H54 (cell line): ENCODE data around the gene PRKCZ.
"Not testable (repeated sequence)": the region's sequence is repeated elsewhere in the genome, so short reads cannot be mapped to it uniquely, and the experiment has no call there.

Experiments used
- DNase-seq: peaks from one replicate; pipeline ENCODE4 v3.0.0; 2011; ENCODE audit warnings: low spot score, mixed read lengths; ENCODE audit not compliant: insufficient read length
- FAIRE-seq: peaks from 3 replicates; lab custom pipeline; 2011; peaks lifted over from hg19 to GRCh38; lab: Jason Lieb, UNC
- POLR2A ChIP-seq: IDR thresholded peaks from 2 replicates; pipeline ENCODE4 v1.6.1; 2011; ENCODE audit warnings: low read depth, mild to moderate bottlenecking, low read length

PRKCZ gene

DNA sequence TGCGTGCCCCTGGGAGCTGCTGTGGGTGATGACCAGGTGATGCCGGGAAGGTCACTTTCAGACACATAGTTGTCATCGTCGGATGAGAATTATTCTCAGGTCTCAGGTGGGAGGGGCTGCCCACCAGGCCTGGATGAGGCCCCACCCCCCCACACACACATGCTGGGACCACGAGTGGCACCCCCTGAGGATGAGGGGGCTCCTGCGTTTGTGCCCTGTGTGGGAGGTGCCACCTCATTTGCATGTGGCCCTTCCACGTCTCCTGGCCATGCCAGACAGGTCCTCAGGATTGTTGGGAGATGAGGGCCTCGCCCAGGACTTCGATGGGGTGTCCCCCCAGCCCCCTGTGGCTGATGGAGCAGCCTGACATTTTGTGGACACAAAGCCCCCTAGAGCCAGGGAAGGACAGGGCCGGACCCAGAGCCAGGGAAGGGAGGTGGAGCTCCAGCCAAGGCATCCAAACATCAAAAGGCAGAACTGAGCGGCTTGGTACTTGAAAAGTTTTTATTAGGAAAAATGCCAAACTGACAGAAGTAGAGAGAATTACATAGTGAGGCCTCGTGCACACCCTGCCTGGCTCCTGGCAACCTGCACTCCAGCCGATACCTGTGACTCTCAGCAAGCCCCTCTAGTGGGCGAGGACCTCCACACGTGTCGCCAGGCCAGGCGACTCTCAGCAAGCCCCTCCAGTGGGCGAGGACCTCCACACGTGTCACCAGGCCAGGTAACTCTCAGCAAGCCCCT is 55.7 kb downstream of the PRKCZ start:
- DNase-seq = no peak
- no peak for FAIRE-seq
- no peak for TF ChIP-seq POLR2A

DNA sequence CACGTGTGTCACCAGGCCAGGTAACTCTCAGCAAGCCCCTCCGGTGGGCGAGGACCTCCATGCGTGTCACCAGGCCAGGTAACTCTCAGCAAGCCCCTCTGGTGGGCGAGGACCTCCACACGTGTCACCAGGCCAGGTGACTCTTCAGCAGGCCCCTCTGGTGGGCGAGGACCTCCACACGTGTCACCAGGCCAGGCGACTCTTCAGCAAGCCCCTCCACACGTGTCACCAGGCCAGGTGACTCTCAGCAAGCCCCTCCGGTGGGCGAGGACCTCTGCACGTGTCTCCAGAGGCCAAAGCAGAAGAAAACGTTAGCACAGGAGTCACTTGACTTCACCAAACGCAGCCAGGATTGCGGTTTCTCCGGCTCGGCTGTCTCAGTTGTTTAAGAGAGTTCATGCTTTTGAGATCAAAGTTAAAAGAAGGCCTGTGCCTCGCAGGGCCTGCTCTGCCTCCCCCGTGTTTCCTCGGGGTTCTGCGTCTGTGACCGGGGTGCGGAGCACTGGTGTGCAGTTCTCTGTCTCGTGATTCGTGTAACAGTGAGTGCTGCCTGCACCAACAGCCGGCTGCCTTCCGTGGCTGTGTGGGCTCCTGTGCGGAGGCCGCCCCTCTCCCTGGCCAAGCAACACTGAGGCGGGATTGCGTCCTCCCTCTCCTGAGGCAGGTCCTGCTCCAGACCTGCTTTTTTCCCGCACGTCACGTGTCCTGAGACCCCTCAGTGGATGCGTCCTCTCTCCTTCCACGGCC is 56.6 kb downstream of the PRKCZ start:
- DNase-seq = no peak
- TF ChIP-seq POLR2A = no peak
- no peak for FAIRE-seq

DNA sequence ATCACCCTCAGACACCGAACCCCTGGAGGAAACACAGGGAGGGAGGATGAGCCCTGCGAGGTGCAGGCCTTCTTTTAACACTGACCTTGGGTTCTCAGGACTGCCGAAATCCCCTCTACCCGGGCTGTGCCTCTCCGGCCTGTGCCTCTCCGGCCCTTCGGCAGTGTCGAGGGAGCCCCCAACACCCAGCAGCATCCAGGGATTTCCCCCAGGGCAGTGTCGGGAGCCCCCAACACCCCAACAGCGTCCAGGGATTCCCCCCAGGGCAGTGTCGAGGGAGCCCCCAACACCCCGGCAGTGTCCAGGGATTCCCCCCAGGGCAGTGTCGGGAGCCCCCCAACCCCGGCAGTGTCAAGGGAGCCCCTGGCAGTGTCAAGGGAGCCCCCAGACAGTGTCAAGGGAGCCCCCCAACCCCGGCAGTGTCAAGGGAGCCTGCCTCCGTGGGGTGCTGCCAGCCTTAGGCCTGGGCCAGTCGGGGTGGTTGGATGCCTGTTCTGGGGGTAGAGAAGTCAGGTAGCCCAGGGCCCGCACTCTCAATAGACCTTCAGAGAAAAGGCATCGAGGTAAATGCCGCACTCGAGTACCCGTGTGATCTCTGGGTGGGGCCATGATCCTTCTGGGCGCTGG is 57.5 kb downstream of the PRKCZ start:
- FAIRE-seq = no peak
- no peak for DNase-seq
- no peak for TF ChIP-seq POLR2A

DNA sequence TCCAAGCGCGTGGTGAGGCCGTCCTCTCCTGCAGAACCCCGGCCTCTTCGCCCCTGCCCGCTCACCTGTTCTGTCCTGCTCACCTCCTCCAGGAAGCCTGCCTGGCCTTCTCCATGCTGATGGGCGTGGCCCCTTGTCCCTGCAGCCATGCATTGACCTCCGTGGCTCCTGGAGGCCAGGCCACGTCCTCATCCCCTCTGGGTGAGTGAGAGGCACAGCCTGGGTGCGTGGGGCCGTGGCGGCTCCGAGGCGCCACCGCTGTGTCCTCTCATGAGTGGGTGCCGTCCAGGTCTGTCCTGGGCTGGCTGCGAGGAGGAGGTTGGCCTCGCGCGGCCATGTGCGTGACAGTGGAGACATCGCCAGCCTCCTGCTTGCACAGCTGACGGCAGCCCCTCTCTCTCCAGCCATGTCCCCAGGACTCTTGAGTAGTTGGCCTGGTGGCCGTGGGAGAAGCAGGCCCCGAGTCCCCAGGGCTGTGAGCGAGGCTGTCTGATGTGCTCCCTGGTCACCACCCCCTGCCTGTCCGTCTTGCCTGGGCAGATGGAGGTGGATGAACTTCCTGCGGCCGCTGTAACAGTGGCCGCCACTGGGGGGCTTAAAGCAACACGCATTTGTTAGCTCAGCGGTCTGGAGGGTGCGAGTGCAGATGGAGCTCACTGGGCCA is 58.1 kb downstream of the PRKCZ start:
- no peak for FAIRE-seq
- TF ChIP-seq POLR2A = no peak
- peak; percentile 42 for DNase-seq

DNA sequence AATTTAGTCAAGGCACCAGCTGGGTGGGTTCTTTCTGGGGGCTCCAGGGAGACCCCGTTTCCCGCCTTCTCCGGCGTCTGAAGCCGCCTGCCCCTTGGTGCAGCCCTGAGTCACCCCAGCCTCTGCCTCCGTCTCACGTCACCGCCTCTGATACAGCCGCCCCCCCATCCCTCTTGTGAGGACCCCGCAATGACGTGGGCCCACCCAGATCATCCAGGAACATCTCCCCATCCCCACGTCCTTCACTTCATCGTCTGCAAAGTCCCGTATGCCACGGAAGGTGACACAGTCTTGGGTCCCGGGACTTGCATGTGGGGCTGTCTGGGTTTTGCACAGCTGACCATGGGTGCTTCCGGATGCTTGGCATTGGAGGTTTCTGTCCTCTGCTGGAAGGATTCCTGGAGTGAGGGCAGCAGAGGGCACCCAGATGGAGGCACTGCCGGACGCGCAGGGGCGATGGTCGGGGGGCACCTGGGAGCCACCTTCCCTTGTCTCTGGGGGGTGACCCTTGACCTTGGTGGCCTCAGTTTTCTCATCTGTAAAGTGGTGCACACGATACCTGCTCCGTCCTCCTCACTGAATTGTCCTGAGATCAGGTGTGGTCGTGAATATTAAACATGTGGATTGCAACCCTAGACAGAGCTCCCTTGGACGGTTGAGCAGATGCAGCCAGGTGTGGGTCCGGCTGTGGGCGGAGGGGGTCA is 58.8 kb downstream of the PRKCZ start:
- FAIRE-seq (no peak), DNase-seq (no peak)
- TF ChIP-seq POLR2A = no peak

DNA sequence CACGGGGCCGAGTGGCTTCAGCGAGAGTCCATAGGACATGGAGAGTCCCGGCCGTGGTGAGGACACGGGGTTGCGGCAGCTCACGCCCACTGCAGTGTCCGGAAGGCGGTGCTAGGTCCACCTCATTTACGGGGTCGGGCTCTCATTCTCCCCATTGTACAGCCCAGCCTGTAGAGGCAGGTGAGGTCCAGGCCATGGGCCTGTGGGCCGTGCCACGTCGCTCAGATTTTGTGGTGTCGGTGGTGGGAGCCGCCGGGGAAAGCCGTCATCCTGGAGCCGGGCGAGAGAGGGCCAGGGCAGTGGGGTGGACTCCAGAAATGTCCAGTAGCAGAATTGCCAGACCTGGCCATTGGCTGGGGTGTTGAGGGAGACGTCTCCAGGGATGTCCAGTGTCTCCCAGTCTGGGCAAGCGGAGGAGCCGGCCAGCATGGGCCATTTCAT is 59.4 kb downstream of the PRKCZ start:
- TF ChIP-seq POLR2A = no peak
- no peak for FAIRE-seq
- DNase-seq = no peak

DNA sequence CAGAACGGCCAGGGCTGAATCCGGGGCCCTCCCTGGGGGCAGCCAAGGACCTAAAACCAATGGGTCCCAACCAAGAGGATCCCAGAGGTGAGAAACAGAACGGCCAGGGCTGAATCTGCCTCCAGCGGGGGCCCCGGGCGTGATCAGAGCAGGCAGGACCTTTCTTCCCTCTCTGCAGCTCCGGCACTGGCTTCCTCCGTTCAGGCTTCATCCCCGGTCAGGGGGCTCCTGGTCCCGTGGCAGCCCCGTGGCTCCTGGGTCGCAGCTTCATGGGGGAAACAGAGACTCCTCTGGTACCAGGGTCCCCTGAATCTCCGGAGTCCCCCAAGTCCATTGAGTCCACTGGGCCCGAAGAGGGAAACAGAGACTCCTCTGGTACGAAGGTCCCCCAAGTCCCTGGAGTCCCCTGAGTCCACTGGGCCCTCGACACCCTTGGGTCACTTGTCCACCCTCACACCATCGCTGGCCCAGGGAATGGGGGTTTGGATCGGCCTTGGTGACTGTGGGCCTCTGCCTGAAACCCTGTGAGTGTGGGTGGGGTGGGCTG is 60.1 kb downstream of the PRKCZ start:
- no peak for TF ChIP-seq POLR2A
- FAIRE-seq (no peak), DNase-seq (no peak)

DNA sequence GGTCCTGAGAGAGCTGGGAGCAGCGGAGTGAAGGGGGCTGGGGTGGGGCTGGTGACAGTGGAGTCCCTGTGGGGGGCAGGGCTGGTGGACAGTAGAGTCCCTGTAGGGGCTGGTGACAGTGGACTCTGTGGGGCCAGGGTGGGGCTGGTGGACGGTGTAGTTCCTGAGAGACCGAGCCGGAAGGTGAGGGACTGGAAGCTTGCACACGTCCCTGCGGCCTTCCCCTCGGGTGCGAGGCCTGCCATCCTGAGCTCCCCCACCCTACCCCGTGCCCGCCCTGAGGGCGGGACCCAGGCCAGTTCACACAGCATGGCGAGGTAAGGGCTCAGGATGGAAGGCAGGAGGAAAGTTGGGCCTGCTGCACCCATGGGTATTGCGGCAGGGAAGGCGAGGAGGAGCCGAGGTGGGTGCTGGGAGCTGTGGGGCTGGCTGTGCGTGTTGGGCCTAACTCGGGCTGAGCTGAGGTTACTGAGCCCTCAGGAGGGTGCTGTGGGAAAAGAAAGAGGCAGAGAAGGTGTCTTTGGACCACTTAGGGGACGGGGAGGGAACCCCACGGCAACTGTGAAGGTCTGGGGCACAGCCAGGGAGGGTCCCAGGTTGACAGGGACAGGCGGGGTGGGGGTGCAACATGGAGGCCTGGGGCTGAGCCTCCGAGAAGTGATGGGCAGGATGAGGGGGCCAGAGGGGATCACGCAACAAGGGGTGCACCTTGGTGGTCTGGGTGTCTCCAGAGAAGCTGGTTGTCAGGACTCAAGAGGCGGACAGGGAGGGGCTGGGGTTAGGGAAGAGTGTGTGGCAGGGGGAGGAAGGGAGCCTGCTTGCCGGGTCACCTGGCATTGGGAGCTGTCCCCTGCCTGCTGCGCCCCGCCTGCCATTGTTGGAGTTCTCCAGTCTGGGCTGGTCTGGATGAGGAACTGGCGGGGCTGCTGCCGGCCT is 60.8 kb downstream of the PRKCZ start:
- DNase-seq = no peak
- FAIRE-seq = no peak
- no peak for TF ChIP-seq POLR2A

DNA sequence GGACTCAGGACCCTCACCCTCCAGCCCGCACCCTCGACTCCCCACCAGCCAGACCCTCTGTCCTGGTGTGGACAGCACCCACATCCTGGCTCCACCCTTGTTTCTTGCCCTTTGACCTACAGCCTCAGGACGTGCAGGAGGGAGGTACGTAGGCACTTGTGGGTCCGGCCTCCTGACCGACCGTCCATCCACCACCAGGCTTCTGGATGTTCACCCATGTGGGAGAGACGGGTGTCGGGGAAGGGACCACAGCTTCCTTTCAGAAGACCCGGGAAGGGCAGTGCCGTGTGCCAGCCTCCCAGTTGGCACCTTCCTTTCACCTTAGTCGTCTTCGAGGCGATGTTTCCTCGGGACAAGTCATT is 61.4 kb downstream of the PRKCZ start:
- no peak for TF ChIP-seq POLR2A
- FAIRE-seq (no peak), DNase-seq (no peak)

DNA sequence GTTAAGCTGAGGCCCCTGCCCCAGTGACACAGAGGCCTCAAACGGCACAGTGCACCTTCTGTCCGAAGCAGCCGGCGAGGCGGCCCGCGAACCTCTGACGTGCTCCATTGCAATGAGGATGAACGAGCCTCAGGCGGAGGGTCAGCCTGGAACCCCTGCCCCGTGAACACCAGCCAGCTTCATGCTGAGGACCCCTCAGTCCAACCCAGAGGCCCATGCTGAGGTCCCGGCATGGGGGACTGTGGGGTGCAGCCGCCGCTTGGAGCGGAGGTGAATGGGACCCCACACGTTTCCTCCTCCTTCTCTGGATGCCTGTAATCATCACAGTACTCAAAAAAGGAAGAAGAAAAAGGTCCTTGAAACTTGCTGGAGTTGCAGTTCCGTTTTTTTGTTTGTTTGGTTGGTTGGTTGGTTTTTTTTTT is 62.1 kb downstream of the PRKCZ start:
- no peak for TF ChIP-seq POLR2A
- DNase-seq (no peak), FAIRE-seq (no peak)

DNA sequence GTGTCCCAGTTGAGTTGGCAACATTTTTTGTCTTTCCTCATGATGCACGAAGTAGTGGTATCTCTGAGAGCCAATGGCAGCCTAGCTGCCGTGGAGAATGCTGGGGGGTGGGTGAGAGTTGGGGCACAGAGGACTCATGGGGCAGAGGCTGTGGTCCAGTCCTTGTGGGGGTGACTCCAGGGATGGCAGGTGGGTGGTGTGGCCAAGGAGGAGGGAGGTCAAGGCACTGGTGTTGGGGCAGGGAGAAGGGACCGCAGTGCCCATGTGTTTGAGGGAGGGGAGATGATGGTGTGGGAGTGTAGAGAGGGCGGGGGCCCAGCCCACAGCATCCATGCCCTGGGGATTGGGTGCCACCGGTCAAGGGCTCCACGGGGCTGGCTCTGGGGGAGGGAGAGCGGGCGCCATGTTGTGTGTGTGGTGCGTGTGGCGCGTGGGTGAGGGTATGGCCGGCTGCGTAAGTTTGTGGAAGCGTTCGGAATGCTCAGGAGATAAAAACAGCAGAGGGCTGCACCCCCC is 63.5 kb downstream of the PRKCZ start:
- FAIRE-seq (no peak), DNase-seq (no peak)
- TF ChIP-seq POLR2A = no peak

DNA sequence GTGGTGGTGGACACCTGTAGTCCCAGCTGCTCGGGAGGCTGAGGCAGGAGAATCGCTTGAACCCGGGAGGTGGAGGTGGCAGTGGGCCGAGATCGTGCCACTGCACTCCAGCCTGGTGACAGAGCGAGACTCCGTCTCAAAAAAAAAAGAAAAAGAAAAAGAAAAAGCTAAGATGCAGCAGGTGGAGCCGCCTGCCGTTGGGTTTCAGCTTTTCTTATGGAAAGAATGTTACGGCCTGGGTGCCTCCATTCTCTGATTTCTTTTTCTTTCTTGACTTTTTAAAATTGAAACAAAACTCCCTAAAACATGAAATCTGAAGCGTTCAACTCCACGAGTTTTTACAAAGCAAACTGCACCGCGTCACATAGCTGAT is 64.4 kb downstream of the PRKCZ start:
- not testable (repeated sequence) for DNase-seq, FAIRE-seq
